ENCODE results near the gene MTHFD1L. TPM values are rescaled to one million over a fixed set of nuclear protein-coding genes. Genes with fewer than 3 reads are reported as not detected.
"Not testable (repeated sequence)": the region's sequence is repeated elsewhere in the genome, so short reads cannot be mapped to it uniquely, and the experiment has no call there.

MTHFD1L gene
- total RNA-seq, 2 donors from 2014 or later = 9.2 to 23.3 TPM

DNA sequence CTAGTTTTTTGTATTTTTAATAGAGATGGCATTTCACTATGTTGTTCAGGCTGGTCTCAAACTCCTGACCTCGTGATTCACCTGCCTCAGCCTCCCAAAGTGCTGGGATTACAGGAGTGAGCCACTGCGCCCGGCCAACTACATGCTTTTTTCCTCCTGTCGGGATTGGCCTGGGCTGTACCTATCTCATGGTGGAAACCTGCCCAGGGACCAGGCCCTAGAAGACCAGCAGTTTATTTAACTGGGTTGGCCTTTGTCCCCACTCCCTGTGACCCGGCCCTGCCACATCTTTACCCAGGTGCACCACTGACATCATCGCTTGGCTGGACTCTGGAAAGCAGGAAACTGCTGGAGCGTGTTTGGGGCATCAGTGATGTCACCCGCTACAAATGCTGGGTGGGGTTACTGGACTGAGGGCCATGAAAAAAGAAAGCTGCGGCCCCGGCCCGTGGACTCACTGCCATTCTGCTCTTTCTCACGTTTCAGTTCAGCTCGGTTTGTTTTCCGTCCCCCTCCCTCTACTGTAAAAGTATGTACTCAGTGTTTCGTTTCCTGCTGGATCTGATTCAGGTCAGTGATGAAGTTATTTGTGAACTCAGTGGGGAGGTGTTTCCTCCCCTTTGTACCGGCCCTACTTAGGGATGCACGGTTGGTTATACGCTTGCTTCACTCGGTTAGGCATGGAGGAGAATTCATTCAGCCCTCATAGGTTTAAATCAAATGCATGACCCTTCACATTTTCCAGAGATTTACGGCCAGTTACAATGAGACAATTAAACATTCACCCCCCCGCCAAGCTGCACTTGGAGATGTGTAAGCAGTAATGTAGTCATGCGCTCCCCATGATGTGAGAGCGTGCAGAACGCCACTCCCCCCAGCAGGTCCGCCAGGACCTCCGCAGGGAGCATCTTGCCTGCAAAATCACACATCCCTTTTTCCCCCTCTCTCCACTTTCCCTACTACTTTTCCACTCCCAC, 179.3 kb downstream of the MTHFD1L start:
- TF ChIP-seq, protein P1, sequence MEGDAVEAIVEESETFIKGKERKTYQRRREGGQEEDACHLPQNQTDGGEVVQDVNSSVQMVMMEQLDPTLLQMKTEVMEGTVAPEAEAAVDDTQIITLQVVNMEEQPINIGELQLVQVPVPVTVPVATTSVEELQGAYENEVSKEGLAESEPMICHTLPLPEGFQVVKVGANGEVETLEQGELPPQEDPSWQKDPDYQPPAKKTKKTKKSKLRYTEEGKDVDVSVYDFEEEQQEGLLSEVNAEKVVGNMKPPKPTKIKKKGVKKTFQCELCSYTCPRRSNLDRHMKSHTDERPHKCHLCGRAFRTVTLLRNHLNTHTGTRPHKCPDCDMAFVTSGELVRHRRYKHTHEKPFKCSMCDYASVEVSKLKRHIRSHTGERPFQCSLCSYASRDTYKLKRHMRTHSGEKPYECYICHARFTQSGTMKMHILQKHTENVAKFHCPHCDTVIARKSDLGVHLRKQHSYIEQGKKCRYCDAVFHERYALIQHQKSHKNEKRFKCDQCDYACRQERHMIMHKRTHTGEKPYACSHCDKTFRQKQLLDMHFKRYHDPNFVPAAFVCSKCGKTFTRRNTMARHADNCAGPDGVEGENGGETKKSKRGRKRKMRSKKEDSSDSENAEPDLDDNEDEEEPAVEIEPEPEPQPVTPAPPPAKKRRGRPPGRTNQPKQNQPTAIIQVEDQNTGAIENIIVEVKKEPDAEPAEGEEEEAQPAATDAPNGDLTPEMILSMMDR (IDR thresholded peaks at IDR 0.05) = no peak
- no peaks in the 10 kb centered on the region for H3K36me3 ChIP-seq
- DNase-seq = peak; percentile 92
- H3K4me1 ChIP-seq = no peaks in the 10 kb centered on the region
- H3K27ac ChIP-seq = peak overlapping the region; percentile 79
- no peak overlapping the region for H3K9ac ChIP-seq (ENCODE audit: low read depth in 2 of 2, low read length in 2 of 2)
- intact Hi-C loops (cut with DNase I) = no loop called here
- H3K27me3 ChIP-seq = no peaks in the 10 kb centered on the region
- no peaks in the 10 kb centered on the region for H3K9me3 ChIP-seq
- peak overlapping the region; percentile 9 for H3K4me3 ChIP-seq

GRCh38 chr6:151045511-151046222, 180.2 kb downstream of the MTHFD1L start:
- H3K9me3 ChIP-seq; H3K27me3 ChIP-seq; H3K4me3 ChIP-seq; H3K4me1 ChIP-seq; DNase-seq; H3K36me3 ChIP-seq; H3K9ac ChIP-seq (ENCODE audit: low read depth in 2 of 2, low read length in 2 of 2); intact Hi-C loops (cut with DNase I): not testable (repeated sequence)
- H3K27ac ChIP-seq = peak overlapping the region; percentile 22

- H3K4me1 ChIP-seq = no peaks in the 10 kb centered on the region
- H3K27me3 ChIP-seq = no peaks in the 10 kb centered on the region
- H3K4me3 ChIP-seq = no peak overlapping the region
- H3K9ac ChIP-seq (ENCODE audit: low read depth in 2 of 2, low read length in 2 of 2) = no peak overlapping the region
- intact Hi-C loops (cut with DNase I) = no loop called here
- H3K27ac ChIP-seq = no peak overlapping the region
- H3K9me3 ChIP-seq = no peaks in the 10 kb centered on the region
- H3K36me3 ChIP-seq = no peaks in the 10 kb centered on the region
- TF ChIP-seq, protein P1 (IDR thresholded peaks at IDR 0.05) = no peak
- peak; percentile 3 for DNase-seq
Observed at GRCh38 chr6:151051164-151051563, 185.7 kb downstream of the MTHFD1L start.

- H3K27me3 ChIP-seq = no peaks in the 10 kb centered on the region
- no peak overlapping the region for H3K9ac ChIP-seq (ENCODE audit: low read depth in 2 of 2, low read length in 2 of 2)
- no peak overlapping the region for H3K27ac ChIP-seq
- no peaks in the 10 kb centered on the region for H3K36me3 ChIP-seq
- intact Hi-C loops (cut with DNase I) = no loop called here
- no peaks in the 10 kb centered on the region for H3K9me3 ChIP-seq
- DNase-seq = peak; percentile 10
- H3K4me3 ChIP-seq = no peak overlapping the region
- TF ChIP-seq, protein P1 (IDR thresholded peaks at IDR 0.05) = no peak
- no peaks in the 10 kb centered on the region for H3K4me1 ChIP-seq
Observed at GRCh38 chr6:151052021-151052646, 186.6 kb downstream of the MTHFD1L start.

DNA sequence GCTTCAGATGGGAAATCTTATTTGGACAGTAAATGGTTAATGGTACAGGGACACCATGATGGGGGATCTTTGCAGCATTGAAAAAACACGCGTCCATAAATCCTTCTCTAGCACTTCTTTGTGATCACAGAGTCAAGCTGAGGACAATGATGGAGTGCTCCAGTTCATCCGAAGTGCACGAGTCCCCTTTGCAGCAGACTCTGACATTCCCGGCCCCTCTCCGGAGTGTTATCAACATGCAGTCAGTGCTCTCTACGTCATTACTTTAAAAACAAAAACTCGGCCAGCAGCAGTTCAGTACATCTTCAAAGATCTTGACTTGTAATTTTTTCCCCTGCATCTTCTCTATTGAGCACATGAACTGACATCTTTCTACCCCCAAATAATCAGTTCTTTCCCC, 188.8 kb downstream of the MTHFD1L start:
- H3K9ac ChIP-seq (ENCODE audit: low read depth in 2 of 2, low read length in 2 of 2) = no peak overlapping the region
- TF ChIP-seq, protein P1 (IDR thresholded peaks at IDR 0.05) = no peak
- intact Hi-C loops (cut with DNase I) = no loop called here
- no peaks in the 10 kb centered on the region for H3K27me3 ChIP-seq
- no peaks in the 10 kb centered on the region for H3K36me3 ChIP-seq
- DNase-seq = peak; percentile 9
- no peak overlapping the region for H3K27ac ChIP-seq
- no peaks in the 10 kb centered on the region for H3K4me1 ChIP-seq
- H3K4me3 ChIP-seq = no peak overlapping the region
- no peaks in the 10 kb centered on the region for H3K9me3 ChIP-seq

Measured in colonic mucosa (tissue), 4 donors.